GDM1 (cell line): Measurements from ENCODE around the gene SEPTIN3.
A peak's percentile ranks its signal among the peaks of the same experiment; 100 is the strongest.
"Not testable (repeated sequence)": the region's sequence is repeated elsewhere in the genome, so short reads cannot be mapped to it uniquely, and the experiment has no call there.

Experiments used
- DNase-seq: peaks from one replicate; lab custom pipeline; 2025; lab: John Stamatoyannopoulos, UW

Gene SEPTIN3

GRCh38 chr22:41943661-41944209 lies 25.5 kb upstream of the SEPTIN3 start:
- no peak for DNase-seq

GRCh38 chr22:41946629-41947423 lies 22.4 kb upstream of the SEPTIN3 start, which contains the start of gene CENPM:
TSS of gene CENPM (minus strand) at chr22:41947152. CDS start at chr22:41947076, 76 bp downstream.
- peak; percentile 92 for DNase-seq

- no peak for DNase-seq
Measured at GRCh38 chr22:41947424-41948080, 21.7 kb upstream of the SEPTIN3 start.

GRCh38 chr22:41948142-41948541 lies 21.1 kb upstream of the SEPTIN3 start:
- no peak for DNase-seq

GRCh38 chr22:41948928-41949296 lies 20.3 kb upstream of the SEPTIN3 start:
- DNase-seq = not testable (repeated sequence)

- DNase-seq = no peak
Measured at GRCh38 chr22:41949297-41949965, 19.8 kb upstream of the SEPTIN3 start.

- no peak for DNase-seq
Measured at GRCh38 chr22:41951898-41952474, 17.3 kb upstream of the SEPTIN3 start, which contains the start of gene SMIM45. TSS of gene SMIM45 (plus strand) at chr22:41952150.

GRCh38 chr22:41952713-41953112 lies 16.5 kb upstream of the SEPTIN3 start:
- no peak for DNase-seq

GRCh38 chr22:41957941-41958556 lies 11.2 kb upstream of the SEPTIN3 start:
- no peak for DNase-seq

GRCh38 chr22:41963453-41964111 lies 5.7 kb upstream of the SEPTIN3 start:
- DNase-seq = no peak

- no peak for DNase-seq
Measured at GRCh38 chr22:41964112-41964491, 5.1 kb upstream of the SEPTIN3 start.

GRCh38 chr22:41966225-41966606 lies 3.0 kb upstream of the SEPTIN3 start:
- no peak for DNase-seq

GRCh38 chr22:41966607-41967240 lies 2.5 kb upstream of the SEPTIN3 start:
- peak; percentile 60 for DNase-seq

- no peak for DNase-seq
Measured at GRCh38 chr22:41968601-41969000, 642 bp upstream of the SEPTIN3 start.

- no peak for DNase-seq
Measured at GRCh38 chr22:41970601-41971000, 1.4 kb downstream of the SEPTIN3 start.

- no peak for DNase-seq
Measured at GRCh38 chr22:41971431-41971830, 2.2 kb downstream of the SEPTIN3 start.

- no peak for DNase-seq
Measured at GRCh38 chr22:41974691-41975290, 5.5 kb downstream of the SEPTIN3 start.

GRCh38 chr22:41975299-41976069 lies 6.2 kb downstream of the SEPTIN3 start:
- DNase-seq = no peak

- no peak for DNase-seq
Measured at GRCh38 chr22:41976070-41976901, 7.0 kb downstream of the SEPTIN3 start.
